ENCODE measurements around the gene DDX49. TPM values are rescaled to one million over a fixed set of nuclear protein-coding genes. Genes with fewer than 3 reads are reported as not detected.
A peak's percentile ranks its signal among the peaks of the same experiment; 100 is the strongest.
"Not testable (repeated sequence)": the region's sequence is repeated elsewhere in the genome, so short reads cannot be mapped to it uniquely, and the experiment has no call there.

The DDX49 gene
- total RNA-seq, 1 donor from 2014 or later, result 66.9 TPM

GRCh38 chr19:18939163-18939562, 19.6 kb downstream of the DDX49 start:
- DNase-seq (ENCODE audit: low spot score in 2 of 2) (no peak), FAIRE-seq (no peak)

GRCh38 chr19:18939922-18940768, 20.6 kb downstream of the DDX49 start:
- DNase-seq (ENCODE audit: low spot score in 2 of 2) (peak; percentile 69 to 73), FAIRE-seq (no peak)

GRCh38 chr19:18940769-18941627, 21.5 kb downstream of the DDX49 start, which contains the start of gene HOMER3:
TSS of gene HOMER3 (minus strand) at chr19:18941217. CDS start at chr19:18938982, 2,235 bp downstream.
- DNase-seq (ENCODE audit: low spot score in 2 of 2) (peak; percentile 95 to 96), FAIRE-seq (no peak)

GRCh38 chr19:18941628-18942354, 22.3 kb downstream of the DDX49 start:
- FAIRE-seq (no peak), DNase-seq (ENCODE audit: low spot score in 2 of 2) (no peak)

- FAIRE-seq, result no peak
- no peak for DNase-seq (ENCODE audit: low spot score in 2 of 2)
These were observed 23.2 kb downstream of the DDX49 start for GRCh38 chr19:18942692-18943091.

- no peak for FAIRE-seq
- no peak for DNase-seq (ENCODE audit: low spot score in 2 of 2)
These were observed 23.9 kb downstream of the DDX49 start for GRCh38 chr19:18943465-18943864.

GRCh38 chr19:18945297-18945696, 25.8 kb downstream of the DDX49 start:
- DNase-seq (ENCODE audit: low spot score in 2 of 2), result no peak
- no peak for FAIRE-seq

GRCh38 chr19:18946335-18946734, 26.8 kb downstream of the DDX49 start:
- no peak for FAIRE-seq
- no peak for DNase-seq (ENCODE audit: low spot score in 2 of 2)

GRCh38 chr19:18946918-18947317, 27.4 kb downstream of the DDX49 start:
- FAIRE-seq (no peak), DNase-seq (ENCODE audit: low spot score in 2 of 2) (no peak)

GRCh38 chr19:18948075-18948975, 28.8 kb downstream of the DDX49 start:
- FAIRE-seq, result no peak
- no peak for DNase-seq (ENCODE audit: low spot score in 2 of 2)

- DNase-seq (ENCODE audit: low spot score in 2 of 2) (no peak), FAIRE-seq (no peak)
These were observed 29.5 kb downstream of the DDX49 start for GRCh38 chr19:18948976-18949356.

- FAIRE-seq (no peak), DNase-seq (ENCODE audit: low spot score in 2 of 2) (no peak)
These were observed 30.3 kb downstream of the DDX49 start for GRCh38 chr19:18949858-18950257.

GRCh38 chr19:18951721-18952281, 32.3 kb downstream of the DDX49 start:
- no peak for DNase-seq (ENCODE audit: low spot score in 2 of 2)
- FAIRE-seq, result no peak

GRCh38 chr19:18952364-18953003, 33.0 kb downstream of the DDX49 start:
- DNase-seq (ENCODE audit: low spot score in 2 of 2); FAIRE-seq: not testable (repeated sequence)

GRCh38 chr19:18954094-18954493, 34.6 kb downstream of the DDX49 start:
- FAIRE-seq (no peak), DNase-seq (ENCODE audit: low spot score in 2 of 2) (no peak)

- no peak for DNase-seq (ENCODE audit: low spot score in 2 of 2)
- no peak for FAIRE-seq
These were observed 35.5 kb downstream of the DDX49 start for GRCh38 chr19:18955042-18955441.

GRCh38 chr19:18960370-18960769, 40.9 kb downstream of the DDX49 start:
- DNase-seq (ENCODE audit: low spot score in 2 of 2) (no peak), FAIRE-seq (no peak)

- no peak for FAIRE-seq
- no peak for DNase-seq (ENCODE audit: low spot score in 2 of 2)
These were observed 42.5 kb downstream of the DDX49 start for GRCh38 chr19:18961767-18962620.
